22Rv1 (cell line): ENCODE results near the gene CTNND2.

Experiments
- ZFX ChIP-seq: fragments of 450-650 bp; IDR thresholded peaks from 2 replicates; pipeline ENCODE4 v1.6.1; 2017; ENCODE audit warnings: antibody characterized with exemption, borderline replicate concordance
- TF ChIP-seq, protein P1 (sequence below): fragments of 450-650 bp; IDR thresholded peaks from 2 replicates; pipeline ENCODE4 v1.5.1; 2017; ENCODE audit warnings: mild to moderate bottlenecking

DNA sequence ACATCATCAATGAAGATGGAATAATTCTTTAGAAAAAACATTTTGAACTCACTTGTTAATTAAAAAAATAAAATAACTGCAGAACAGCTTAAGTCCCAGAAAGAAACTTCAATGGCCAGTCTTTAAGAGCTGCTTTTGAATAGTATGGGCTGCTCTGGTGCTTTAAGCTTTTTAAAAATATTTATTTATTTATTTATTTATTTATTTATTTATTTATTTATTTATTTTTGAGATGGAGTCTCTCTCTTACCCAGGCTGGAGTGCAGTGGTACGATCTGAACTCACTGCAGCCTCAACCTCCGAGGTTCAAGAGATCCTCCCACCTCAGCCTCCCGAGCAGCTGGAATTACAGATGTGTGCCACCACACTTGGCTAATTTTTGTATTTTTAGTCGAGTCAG, 626.9 kb downstream of the CTNND2 start:
- TF ChIP-seq, protein P1, sequence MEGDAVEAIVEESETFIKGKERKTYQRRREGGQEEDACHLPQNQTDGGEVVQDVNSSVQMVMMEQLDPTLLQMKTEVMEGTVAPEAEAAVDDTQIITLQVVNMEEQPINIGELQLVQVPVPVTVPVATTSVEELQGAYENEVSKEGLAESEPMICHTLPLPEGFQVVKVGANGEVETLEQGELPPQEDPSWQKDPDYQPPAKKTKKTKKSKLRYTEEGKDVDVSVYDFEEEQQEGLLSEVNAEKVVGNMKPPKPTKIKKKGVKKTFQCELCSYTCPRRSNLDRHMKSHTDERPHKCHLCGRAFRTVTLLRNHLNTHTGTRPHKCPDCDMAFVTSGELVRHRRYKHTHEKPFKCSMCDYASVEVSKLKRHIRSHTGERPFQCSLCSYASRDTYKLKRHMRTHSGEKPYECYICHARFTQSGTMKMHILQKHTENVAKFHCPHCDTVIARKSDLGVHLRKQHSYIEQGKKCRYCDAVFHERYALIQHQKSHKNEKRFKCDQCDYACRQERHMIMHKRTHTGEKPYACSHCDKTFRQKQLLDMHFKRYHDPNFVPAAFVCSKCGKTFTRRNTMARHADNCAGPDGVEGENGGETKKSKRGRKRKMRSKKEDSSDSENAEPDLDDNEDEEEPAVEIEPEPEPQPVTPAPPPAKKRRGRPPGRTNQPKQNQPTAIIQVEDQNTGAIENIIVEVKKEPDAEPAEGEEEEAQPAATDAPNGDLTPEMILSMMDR: no peak
- TF ChIP-seq ZFX: no peak
